WTC11 (cell line): ENCODE measurements around the gene CFAP157. TPM values are rescaled to one million over a fixed set of nuclear protein-coding genes. Genes with fewer than 3 reads are reported as not detected.
A peak's percentile ranks its signal among the peaks of the same experiment; 100 is the strongest.

Source experiments
- ATAC-seq: fragments of 200-7000 bp; cut with Tn5 transposase; 2 replicates; pipeline ENCODE4 v1.10.0; 2021; ENCODE audit warnings: mild to moderate bottlenecking, moderate library complexity
- CTCF ChIA-PET: fragments of 300-600 bp; sonication (Branson Sonifier 250); formaldehyde crosslinking; loops from one replicate; lab custom pipeline; 2021; ENCODE audit warnings: antibody characterized with exemption; lab: Charles Lee
- POLR2A ChIA-PET: fragments of 350-600 bp; sonication (Branson Sonifier 250); formaldehyde crosslinking; loops from one replicate; lab custom pipeline; 2021; ENCODE audit warnings: antibody characterized with exemption; lab: Charles Lee
- DNase-seq: peaks from one replicate; pipeline ENCODE4 v3.0.0; 2021; ENCODE audit warnings: low spot score
- H3K27ac Mint-ChIP-seq: 2 replicates; pipeline ENCODE4 v1.8.0; 2021; ENCODE audit warnings: mixed read lengths
- H3K27me3 Mint-ChIP-seq: 2 replicates; pipeline ENCODE4 v1.8.0; 2021; ENCODE audit warnings: low read depth, mild to moderate bottlenecking, moderate library complexity, mixed read lengths
- H3K36me3 Mint-ChIP-seq: 2 replicates; pipeline ENCODE4 v1.8.0; 2021; ENCODE audit warnings: mixed read lengths
- H3K4me1 Mint-ChIP-seq: 2 replicates; pipeline ENCODE4 v1.8.0; 2022; ENCODE audit warnings: mixed read lengths
- H3K4me3 Mint-ChIP-seq: 2 replicates; pipeline ENCODE4 v1.8.0; 2021; ENCODE audit warnings: mild to moderate bottlenecking, moderate library complexity, mixed read lengths
- H3K9me3 Mint-ChIP-seq: 2 replicates; pipeline ENCODE4 v1.8.0; 2021; ENCODE audit warnings: mixed read lengths
- ELF4 ChIP-seq: sonication (generic); formaldehyde crosslinking; IDR thresholded peaks from 2 replicates; pipeline ENCODE4 v1.8.1; 2022; ENCODE audit warnings: low read depth, mild to moderate bottlenecking, moderate library complexity, missing genetic modification reagents
- ESRRA ChIP-seq: sonication (generic); formaldehyde crosslinking; IDR thresholded peaks from 2 replicates; pipeline ENCODE4 v1.8.1; 2022; ENCODE audit warnings: mild to moderate bottlenecking, missing genetic modification reagents, borderline replicate concordance
- ETV6 ChIP-seq: sonication (generic); formaldehyde crosslinking; IDR thresholded peaks from 2 replicates; pipeline ENCODE4 v1.8.1; 2022; ENCODE audit warnings: mild to moderate bottlenecking, missing genetic modification reagents
- FOXK1 ChIP-seq: sonication (generic); formaldehyde crosslinking; IDR thresholded peaks from 2 replicates; pipeline ENCODE4 v1.8.0; 2022; ENCODE audit warnings: mild to moderate bottlenecking, moderate library complexity, missing genetic modification reagents
- FOXP1 ChIP-seq: sonication (generic); formaldehyde crosslinking; IDR thresholded peaks from 2 replicates; pipeline ENCODE4 v1.8.0; 2022; ENCODE audit warnings: missing genetic modification reagents, mild to moderate bottlenecking, moderate library complexity, borderline replicate concordance
- NR2C2 ChIP-seq: sonication (generic); formaldehyde crosslinking; IDR thresholded peaks from 2 replicates; pipeline ENCODE4 v1.8.0; 2022; ENCODE audit warnings: mild to moderate bottlenecking, missing genetic modification reagents
- OVOL2 ChIP-seq: fragments of 250-450 bp; sonication (Bioruptor Pico); IDR thresholded peaks from 2 replicates; pipeline ENCODE4 v1.9.0; 2021; ENCODE audit warnings: mild to moderate bottlenecking, borderline replicate concordance
- PRRX2 ChIP-seq: fragments of 250-450 bp; sonication (Bioruptor Pico); IDR thresholded peaks from 2 replicates; pipeline ENCODE4 v1.8.0; 2021; ENCODE audit warnings: mild to moderate bottlenecking
- TEAD1 ChIP-seq: sonication (generic); formaldehyde crosslinking; IDR thresholded peaks from 2 replicates; pipeline ENCODE4 v1.8.0; 2022; ENCODE audit warnings: mild to moderate bottlenecking, missing genetic modification reagents
- TEAD4 ChIP-seq: sonication (generic); formaldehyde crosslinking; IDR thresholded peaks from 2 replicates; pipeline ENCODE4 v1.8.0; 2022; ENCODE audit warnings: mild to moderate bottlenecking, missing genetic modification reagents
- ZNF121 ChIP-seq: sonication (generic); formaldehyde crosslinking; IDR thresholded peaks from 2 replicates; pipeline ENCODE4 v1.8.0; 2023; ENCODE audit warnings: missing genetic modification reagents
- ZNF219 ChIP-seq: sonication (generic); formaldehyde crosslinking; IDR thresholded peaks from 2 replicates; pipeline ENCODE4 v1.8.0; 2023; ENCODE audit warnings: missing genetic modification reagents, mild to moderate bottlenecking, borderline replicate concordance
- ZNF232 ChIP-seq: sonication (generic); formaldehyde crosslinking; IDR thresholded peaks from 2 replicates; pipeline ENCODE4 v1.8.0; 2022; ENCODE audit warnings: mild to moderate bottlenecking, missing genetic modification reagents
- total RNA-seq: library from RNA; stranded (reverse); gene quantifications from 3 replicates; pipeline ENCODE4 v1.2.3, GENCODE V29; 2021
- TF ChIP-seq, protein P1 (sequence below): sonication (generic); formaldehyde crosslinking; IDR thresholded peaks from 2 replicates; pipeline ENCODE4 v1.8.0; 2022; ENCODE audit warnings: missing genetic modification reagents
- TF ChIP-seq, protein P2 (sequence below): fragments of 250-450 bp; sonication (Bioruptor Pico); IDR thresholded peaks from 2 replicates; pipeline ENCODE4 v1.9.0; 2021; ENCODE audit warnings: mild to moderate bottlenecking
- TF ChIP-seq, protein P3 (sequence below): sonication (generic); formaldehyde crosslinking; IDR thresholded peaks from 2 replicates; pipeline ENCODE4 v1.8.0; 2022; ENCODE audit warnings: mild to moderate bottlenecking, missing genetic modification reagents
- TF ChIP-seq, protein P4 (sequence below): fragments of 200-600 bp; IDR thresholded peaks from 2 replicates; pipeline ENCODE4 v1.8.0; 2022; ENCODE audit warnings: antibody characterized with exemption

The CFAP157 gene
- total RNA-seq, 1 experiment from 2014 or later: 0.22 TPM

DNA sequence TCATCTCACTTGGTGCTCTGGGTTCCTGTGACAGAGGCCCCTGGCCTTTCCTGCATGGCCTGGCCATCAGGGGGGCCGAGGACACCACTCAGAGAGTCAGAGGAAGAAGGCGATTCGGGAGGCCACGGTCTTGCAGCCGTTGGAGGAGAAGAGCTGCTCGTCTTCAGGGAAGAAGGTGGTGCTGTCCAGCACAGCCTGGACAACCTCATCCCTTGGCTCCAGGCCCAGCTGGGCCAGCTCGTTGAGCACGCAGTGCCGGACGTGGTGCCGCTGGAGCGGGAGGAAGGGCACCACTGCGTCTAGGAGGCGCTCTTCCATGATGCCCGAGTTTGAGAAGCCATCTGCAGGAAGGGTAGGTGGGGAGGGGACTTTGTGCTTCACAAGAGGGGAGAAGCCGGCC, 25.1 kb downstream of the CFAP157 start:
- no peak overlapping the region for H3K4me3 Mint-ChIP-seq
- no peaks in the 10 kb centered on the region for H3K9me3 Mint-ChIP-seq
- DNase-seq (no peak), ATAC-seq (no peak)
- CTCF ChIA-PET: interaction anchor here (0.6 to 4.5 kb wide), 11 partner anchors 9 to 243 kb away, joined by 3 to 80 read pairs (median 3); partner anchors contain the start of gene PTRH1
- POLR2A ChIA-PET: no interaction called here
- H3K4me1 Mint-ChIP-seq: peaks cover 11% of the 10 kb centered on the region
- H3K27me3 Mint-ChIP-seq: peaks cover 3% of the 10 kb centered on the region; the same call in 1 of the 2 replicates
- H3K27ac Mint-ChIP-seq: peak overlapping the region; percentile 8; the same call in 1 of the 2 replicates
- no peaks in the 10 kb centered on the region for H3K36me3 Mint-ChIP-seq
- TF ChIP-seq FOXP1 (CRISPR knock-in tag): no peak
- TF ChIP-seq, protein P1, sequence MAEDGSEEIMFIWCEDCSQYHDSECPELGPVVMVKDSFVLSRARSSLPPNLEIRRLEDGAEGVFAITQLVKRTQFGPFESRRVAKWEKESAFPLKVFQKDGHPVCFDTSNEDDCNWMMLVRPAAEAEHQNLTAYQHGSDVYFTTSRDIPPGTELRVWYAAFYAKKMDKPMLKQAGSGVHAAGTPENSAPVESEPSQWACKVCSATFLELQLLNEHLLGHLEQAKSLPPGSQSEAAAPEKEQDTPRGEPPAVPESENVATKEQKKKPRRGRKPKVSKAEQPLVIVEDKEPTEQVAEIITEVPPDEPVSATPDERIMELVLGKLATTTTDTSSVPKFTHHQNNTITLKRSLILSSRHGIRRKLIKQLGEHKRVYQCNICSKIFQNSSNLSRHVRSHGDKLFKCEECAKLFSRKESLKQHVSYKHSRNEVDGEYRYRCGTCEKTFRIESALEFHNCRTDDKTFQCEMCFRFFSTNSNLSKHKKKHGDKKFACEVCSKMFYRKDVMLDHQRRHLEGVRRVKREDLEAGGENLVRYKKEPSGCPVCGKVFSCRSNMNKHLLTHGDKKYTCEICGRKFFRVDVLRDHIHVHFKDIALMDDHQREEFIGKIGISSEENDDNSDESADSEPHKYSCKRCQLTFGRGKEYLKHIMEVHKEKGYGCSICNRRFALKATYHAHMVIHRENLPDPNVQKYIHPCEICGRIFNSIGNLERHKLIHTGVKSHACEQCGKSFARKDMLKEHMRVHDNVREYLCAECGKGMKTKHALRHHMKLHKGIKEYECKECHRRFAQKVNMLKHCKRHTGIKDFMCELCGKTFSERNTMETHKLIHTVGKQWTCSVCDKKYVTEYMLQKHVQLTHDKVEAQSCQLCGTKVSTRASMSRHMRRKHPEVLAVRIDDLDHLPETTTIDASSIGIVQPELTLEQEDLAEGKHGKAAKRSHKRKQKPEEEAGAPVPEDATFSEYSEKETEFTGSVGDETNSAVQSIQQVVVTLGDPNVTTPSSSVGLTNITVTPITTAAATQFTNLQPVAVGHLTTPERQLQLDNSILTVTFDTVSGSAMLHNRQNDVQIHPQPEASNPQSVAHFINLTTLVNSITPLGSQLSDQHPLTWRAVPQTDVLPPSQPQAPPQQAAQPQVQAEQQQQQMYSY (CRISPR knock-in tag): no peak
- no peak for TF ChIP-seq ZNF219 (CRISPR knock-in tag)
- TF ChIP-seq ZNF232 (CRISPR knock-in tag): no peak
- TF ChIP-seq ZNF121 (CRISPR knock-in tag): no peak
- no peak for TF ChIP-seq NR2C2 (CRISPR knock-in tag)
- TF ChIP-seq, protein P2, sequence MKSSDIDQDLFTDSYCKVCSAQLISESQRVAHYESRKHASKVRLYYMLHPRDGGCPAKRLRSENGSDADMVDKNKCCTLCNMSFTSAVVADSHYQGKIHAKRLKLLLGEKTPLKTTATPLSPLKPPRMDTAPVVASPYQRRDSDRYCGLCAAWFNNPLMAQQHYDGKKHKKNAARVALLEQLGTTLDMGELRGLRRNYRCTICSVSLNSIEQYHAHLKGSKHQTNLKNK (CRISPR knock-in tag): no peak
- no peak for TF ChIP-seq FOXK1 (CRISPR knock-in tag)
- no peak for TF ChIP-seq ELF4 (CRISPR knock-in tag)
- TF ChIP-seq TEAD1 (CRISPR knock-in tag): no peak

DNA sequence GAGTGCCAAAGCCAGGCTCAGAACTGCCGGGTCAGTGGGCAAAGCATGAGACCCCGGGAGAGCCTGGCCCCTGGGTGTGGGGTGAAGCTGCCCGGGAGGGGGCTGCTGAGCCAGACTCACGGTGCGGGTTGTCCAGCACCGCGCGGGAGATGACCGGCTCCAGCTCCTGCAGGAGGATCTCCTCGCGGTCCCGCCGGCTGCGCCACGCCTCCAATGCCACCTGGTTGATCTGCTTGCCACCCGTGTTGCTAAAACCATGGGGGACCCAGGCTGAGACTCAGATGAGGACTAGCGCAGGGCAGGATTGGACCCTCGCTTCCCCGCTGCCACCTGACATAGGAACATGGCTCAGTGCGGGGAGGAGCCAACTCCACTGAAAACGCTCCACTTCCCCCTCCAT, 25.7 kb downstream of the CFAP157 start:
- Mint-ChIP-seq H3K4me1 (peaks cover 11% of the 10 kb centered on the region), H3K27ac (peak overlapping the region; percentile 74; the same call in 1 of the 2 replicates), H3K27me3 (peaks cover 3% of the 10 kb centered on the region; the same call in 1 of the 2 replicates), H3K36me3 (no peaks in the 10 kb centered on the region), H3K9me3 (no peaks in the 10 kb centered on the region), H3K4me3 (no peak overlapping the region)
- ATAC-seq (no peak), DNase-seq (no peak)
- CTCF ChIA-PET: interaction anchor here (0.6 to 4.5 kb wide), 9 partner anchors 8 to 243 kb away, joined by 3 to 80 read pairs (median 4); partner anchors contain the start of gene PTRH1
- POLR2A ChIA-PET: no interaction called here
- no peak for TF ChIP-seq OVOL2 (CRISPR knock-in tag)
- no peak for TF ChIP-seq ESRRA (CRISPR knock-in tag)
- TF ChIP-seq, all 79 proteins: peak for 0

DNA sequence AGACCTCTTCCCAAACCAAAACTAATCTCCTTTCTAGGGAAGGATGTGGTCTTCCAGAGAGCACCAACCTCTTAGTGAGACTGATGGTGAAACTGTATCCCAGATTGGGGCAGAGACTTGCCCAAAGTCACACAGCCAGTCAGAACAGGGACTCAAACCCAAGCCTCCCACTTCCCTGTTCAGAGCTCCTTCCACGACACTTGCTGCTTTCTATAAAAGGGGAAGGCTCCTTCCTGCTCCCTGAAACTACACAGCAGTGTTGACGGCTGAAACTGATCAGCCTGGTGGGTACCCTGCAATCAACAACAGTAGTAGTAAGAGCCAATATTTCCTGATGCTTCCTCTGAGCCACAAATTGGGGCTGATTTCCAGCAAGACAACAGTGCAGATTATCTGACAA, 26.8 kb downstream of the CFAP157 start:
- ChIA-PET POLR2A (no interaction called here), CTCF (interaction anchor here (1.5 to 4.5 kb wide), 18 partner anchors 9 to 193 kb away, joined by 4 to 80 read pairs (median 13); partner anchors contain the start of genes ENG, FPGS, PTRH1 and TTC16)
- peaks cover 7% of the 10 kb centered on the region for H3K27me3 Mint-ChIP-seq
- DNase-seq (no peak), ATAC-seq (no peak)
- no peak overlapping the region for H3K4me3 Mint-ChIP-seq
- no peaks in the 10 kb centered on the region for H3K36me3 Mint-ChIP-seq
- TF ChIP-seq, protein P3, sequence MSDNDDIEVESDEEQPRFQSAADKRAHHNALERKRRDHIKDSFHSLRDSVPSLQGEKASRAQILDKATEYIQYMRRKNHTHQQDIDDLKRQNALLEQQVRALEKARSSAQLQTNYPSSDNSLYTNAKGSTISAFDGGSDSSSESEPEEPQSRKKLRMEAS: no peak
- TF ChIP-seq PRRX2 (CRISPR knock-in tag) (no peak), ETV6 (CRISPR knock-in tag) (no peak)
- H3K9me3 Mint-ChIP-seq: no peaks in the 10 kb centered on the region
- H3K4me1 Mint-ChIP-seq: peaks cover 11% of the 10 kb centered on the region
- no peak overlapping the region; the same call in 1 of the 2 replicates for H3K27ac Mint-ChIP-seq

DNA sequence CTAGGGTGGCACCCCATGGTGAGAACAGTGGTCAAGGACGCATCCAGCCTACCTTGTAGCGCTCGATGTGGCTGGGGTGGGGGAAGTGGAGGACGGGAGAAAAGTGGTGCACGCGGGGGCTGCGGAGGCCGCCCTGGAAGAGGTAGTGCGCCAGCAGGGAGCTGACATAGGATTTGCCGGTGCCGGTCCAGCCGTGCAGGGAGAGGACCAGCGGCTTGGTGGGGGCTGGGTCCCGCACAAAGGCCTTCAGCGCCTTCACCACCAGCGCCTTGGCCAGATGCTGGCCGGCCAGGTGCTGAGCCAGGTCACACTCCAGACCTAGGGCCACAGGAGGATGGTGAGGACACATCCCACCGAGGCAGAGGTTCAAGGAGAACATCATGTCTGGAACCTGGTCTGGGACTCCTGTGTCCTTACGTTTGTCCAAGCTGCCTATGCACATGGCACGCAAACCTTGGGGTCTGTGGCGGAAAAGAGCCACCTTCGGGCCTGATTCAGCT, 27.5 kb downstream of the CFAP157 start:
- H3K27ac Mint-ChIP-seq: no peak overlapping the region
- DNase-seq: peak; percentile 35
- TF ChIP-seq TEAD4 (CRISPR knock-in tag): no peak
- TF ChIP-seq, protein P4, sequence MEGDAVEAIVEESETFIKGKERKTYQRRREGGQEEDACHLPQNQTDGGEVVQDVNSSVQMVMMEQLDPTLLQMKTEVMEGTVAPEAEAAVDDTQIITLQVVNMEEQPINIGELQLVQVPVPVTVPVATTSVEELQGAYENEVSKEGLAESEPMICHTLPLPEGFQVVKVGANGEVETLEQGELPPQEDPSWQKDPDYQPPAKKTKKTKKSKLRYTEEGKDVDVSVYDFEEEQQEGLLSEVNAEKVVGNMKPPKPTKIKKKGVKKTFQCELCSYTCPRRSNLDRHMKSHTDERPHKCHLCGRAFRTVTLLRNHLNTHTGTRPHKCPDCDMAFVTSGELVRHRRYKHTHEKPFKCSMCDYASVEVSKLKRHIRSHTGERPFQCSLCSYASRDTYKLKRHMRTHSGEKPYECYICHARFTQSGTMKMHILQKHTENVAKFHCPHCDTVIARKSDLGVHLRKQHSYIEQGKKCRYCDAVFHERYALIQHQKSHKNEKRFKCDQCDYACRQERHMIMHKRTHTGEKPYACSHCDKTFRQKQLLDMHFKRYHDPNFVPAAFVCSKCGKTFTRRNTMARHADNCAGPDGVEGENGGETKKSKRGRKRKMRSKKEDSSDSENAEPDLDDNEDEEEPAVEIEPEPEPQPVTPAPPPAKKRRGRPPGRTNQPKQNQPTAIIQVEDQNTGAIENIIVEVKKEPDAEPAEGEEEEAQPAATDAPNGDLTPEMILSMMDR: peak; percentile 98; the same call in 1 of the 2 replicates
- TF ChIP-seq, all 79 proteins: peak for 1
- ChIA-PET POLR2A (interaction anchor here (0.6 to 1.5 kb wide), 7 partner anchors 28 to 1781 kb away, joined by 3 to 9 read pairs (median 4); partner anchors contain the start of genes CFAP157 and SLC2A8), CTCF (interaction anchor here (0.6 to 4.5 kb wide), 123 partner anchors 9 to 887 kb away, joined by 3 to 80 read pairs (median 6); partner anchors contain the start of genes AK1, CDK9, CFAP157 and ENG)
- Mint-ChIP-seq H3K4me1 (peaks cover 11% of the 10 kb centered on the region), H3K4me3 (peak overlapping the region; percentile 65), H3K27me3 (peaks cover 7% of the 10 kb centered on the region), H3K36me3 (no peaks in the 10 kb centered on the region), H3K9me3 (no peaks in the 10 kb centered on the region)
- ATAC-seq: peak; percentile 3
